Lung (tissue), 12 donors: ENCODE measurements around the gene FBXO10. TPM values are rescaled to one million over a fixed set of nuclear protein-coding genes. Genes with fewer than 3 reads are reported as not detected.
A peak's percentile ranks its signal among the peaks of the same experiment; 100 is the strongest.

ENCODE experiments used
- ATAC-seq: fragments of 200-7000 bp; cut with Tn5 transposase; one replicate; pipeline ENCODE4 v1.9.1; 2020; ENCODE audit warnings: moderate number of reproducible peaks; ENCODE audit not compliant: insufficient read depth, low FRiP score
- DNase-seq, 3 donors: peaks; one replicate each; pipeline ENCODE4 v3.0.0-alpha.2; 2013 to 2017
- H3K27ac ChIP-seq, 2 donors: one replicate each; pipeline ENCODE4 v1.5.1; 2013; ENCODE audit warnings: mild to moderate bottlenecking in 2 of 2, moderate library complexity in 2 of 2, control low read depth in 1 of 2, inconsistent platforms in 1 of 2, low read depth in 1 of 2, low read length in 1 of 2
- H3K27me3 ChIP-seq, 3 donors: one replicate each; pipeline ENCODE4 v1.5.1; 2013; ENCODE audit warnings: low read length in 2 of 3; ENCODE audit not compliant: control insufficient read depth in 3 of 3, insufficient read depth in 3 of 3
- H3K36me3 ChIP-seq, 4 donors: one replicate each; pipeline ENCODE4 v1.5.1; 2013; ENCODE audit warnings: low read length in 4 of 4, mild to moderate bottlenecking in 1 of 4, moderate library complexity in 1 of 4; ENCODE audit not compliant: control insufficient read depth in 4 of 4, insufficient read depth in 4 of 4
- H3K4me1 ChIP-seq, 5 donors: one replicate each; pipeline ENCODE4 v1.5.1; 2013; ENCODE audit warnings: low read length in 5 of 5, mild to moderate bottlenecking in 2 of 5, moderate library complexity in 1 of 5; ENCODE audit not compliant: control insufficient read depth in 5 of 5, insufficient read depth in 5 of 5
- H3K4me3 ChIP-seq: one replicate; pipeline ENCODE4 v1.5.1; 2013; ENCODE audit warnings: mild to moderate bottlenecking, control low read depth, moderate library complexity
- H3K9ac ChIP-seq, 2 donors: one replicate each; pipeline ENCODE4 v1.5.1; 2013; ENCODE audit warnings: low read length in 2 of 2, control low read depth in 1 of 2; ENCODE audit not compliant: insufficient read depth in 1 of 2
- H3K9me3 ChIP-seq, 4 donors: one replicate each; pipeline ENCODE4 v1.5.1; 2013; ENCODE audit warnings: low read length in 3 of 4, mild to moderate bottlenecking in 1 of 4, moderate library complexity in 1 of 4; ENCODE audit not compliant: control insufficient read depth in 4 of 4, insufficient read depth in 3 of 4
- CTCF ChIP-seq: IDR thresholded peaks from 2 replicates; pipeline ENCODE4 v1.5.1; 2012; ENCODE audit warnings: mild to moderate bottlenecking; ENCODE audit errors: control extremely low read depth, extremely low read depth
- WGBS, 2 donors: extraction: QIAGEN DNeasy Blood & Tissue Kit; methylation state at CpG; one replicate each; pipeline ENCODE4 v1.1.7; 2013; 5-methylcytosine and 5-hydroxymethylcytosine counted together
- polyA plus RNA-seq, 2 donors: library from polyadenylated mRNA; stranded (reverse); fragments of 200-250 nt; gene quantifications; one replicate each; pipeline ENCODE4 v1.2.1, GENCODE V29; 2013
- total RNA-seq, 2 donors: library from RNA; depleted of rRNA in 1 of 2; stranded (reverse); fragments of >200 nt in 1 of 2; gene quantifications; one replicate each; pipeline ENCODE4 v1.2.1, GENCODE V29; 2014 to 2021
- donor health status: control.
- donor health status: control.
- donor health status: Bipolar disorder and iron deficiency.
- donor health status: healthy.
- donor health status: DM: yes; HTN: yes; CAD: no.

The FBXO10 gene
- total and polyA plus RNA-seq, 4 donors = 2.6 to 6.3 (median 4.0) TPM

DNA sequence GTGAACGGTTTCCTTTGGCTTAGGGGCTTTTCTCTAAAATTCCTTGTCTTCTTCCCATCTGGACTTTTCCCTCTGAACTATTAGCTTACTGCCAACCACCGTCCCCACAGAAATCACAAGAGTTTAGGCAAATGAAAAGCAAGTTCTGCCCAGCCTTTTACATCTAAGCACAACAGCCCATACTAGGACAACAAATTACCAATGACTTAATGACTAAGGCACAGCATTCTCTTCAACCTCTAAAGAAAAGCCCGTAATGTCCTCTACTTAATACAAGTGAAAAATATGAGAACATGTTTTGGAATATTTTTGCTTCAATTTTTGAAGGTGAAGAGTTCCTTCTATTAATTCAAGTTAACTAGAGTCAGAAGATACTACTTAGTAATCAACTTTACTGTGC, 112.2 kb downstream of the FBXO10 start:
- peaks cover 0 to 18% (median 8%) of the 10 kb centered on the region in 5 donors for H3K4me1 ChIP-seq
- no peaks in the 10 kb centered on the region for H3K9me3 ChIP-seq
- peak overlapping the region; percentile 96 to 99 for H3K9ac ChIP-seq
- H3K27ac ChIP-seq = no peak overlapping the region
- peaks cover 0 to 3% (median 0%) of the 10 kb centered on the region in 4 donors for H3K36me3 ChIP-seq
- H3K4me3 ChIP-seq = no peak overlapping the region
- peak in 2 of 3 donors; percentile 11 to 21 for DNase-seq
- 42 to 73% methylated on average over 3 of the region's 3 CpGs for WGBS, 2 donors
- no peak for ATAC-seq
- no peaks in the 10 kb centered on the region for H3K27me3 ChIP-seq
- TF ChIP-seq CTCF = no peak

Other genes with a start within 250 kb of the FBXO10 start
- 10 to 100 TPM; 65.4 to 81.6 TPM for gene GRHPR, start 153.7 kb downstream of the FBXO10 start, total RNA-seq
- gene GRHPR, start 153.7 kb downstream of the FBXO10 start, polyA plus RNA-seq = 10 to 100 TPM; 55.5 to 98.9 TPM
- gene ZBTB5, start 110.9 kb downstream of the FBXO10 start, total RNA-seq = 10 to 100 TPM in 1 of 2 donors, 1 to 10 TPM in 1; 9.6 to 21.9 TPM
- 1 to 10 TPM; 3.2 to 6.9 TPM for gene ZBTB5, start 110.9 kb downstream of the FBXO10 start, polyA plus RNA-seq
- gene POLR1E, start 90.4 kb downstream of the FBXO10 start, total RNA-seq = 10 to 100 TPM; 18.0 to 19.9 TPM
- gene POLR1E, start 90.4 kb downstream of the FBXO10 start, polyA plus RNA-seq = 10 to 100 TPM; 14.1 to 18.3 TPM
- 10 to 100 TPM; 66.7 to 76.5 TPM for gene TOMM5, start 16.2 kb upstream of the FBXO10 start, total RNA-seq
- 100 to 1,000 TPM; 103 to 132 TPM for gene TOMM5, start 16.2 kb upstream of the FBXO10 start, polyA plus RNA-seq
- under 1 TPM; 0.06 to 0.25 TPM for gene FRMPD1, start 74.6 kb upstream of the FBXO10 start, total RNA-seq
- under 1 TPM in 1 of 2 donors, not detected in 1; 0.06 TPM for gene FRMPD1, start 74.6 kb upstream of the FBXO10 start, polyA plus RNA-seq
- gene TRMT10B, start 177.4 kb upstream of the FBXO10 start, total RNA-seq = 1 to 10 TPM; 6.1 to 7.6 TPM
- 1 to 10 TPM; 5.0 to 5.2 TPM for gene TRMT10B, start 177.4 kb upstream of the FBXO10 start, polyA plus RNA-seq
- 10 to 100 TPM; 35.3 to 60.8 TPM for gene EXOSC3, start 208.7 kb upstream of the FBXO10 start, total RNA-seq
- 10 to 100 TPM; 23.3 to 38.8 TPM for gene EXOSC3, start 208.7 kb upstream of the FBXO10 start, polyA plus RNA-seq
- 10 to 100 TPM; 19.4 to 35.5 TPM for gene DCAF10, start 224.4 kb upstream of the FBXO10 start, total RNA-seq
- 1 to 10 TPM; 5.8 to 8.3 TPM for gene DCAF10, start 224.4 kb upstream of the FBXO10 start, polyA plus RNA-seq